ENCODE data around the gene NECAB3. TPM values are rescaled to one million over a fixed set of nuclear protein-coding genes. Genes with fewer than 3 reads are reported as not detected.

Gene NECAB3
- total and polyA plus RNA-seq, 2 of the 13 experiments (the other 11 are each of a cell fraction or from before 2014, with no cell fraction given) = 61.5 to 65.5 TPM

GRCh38 chr20:33686100-33686983, 12.1 kb upstream of the NECAB3 start, which contains the start of gene E2F1 (continued):
- no peak for TF ChIP-seq AKNA (CRISPR knock-in tag; IDR thresholded peaks at IDR 0.05; ENCODE audit: borderline replicate concordance)
- no peak for TF ChIP-seq ZFAT (CRISPR knock-in tag; conservative IDR thresholded peaks at IDR 0.05)
- TF ChIP-seq ZBTB39 (CRISPR knock-in tag; IDR thresholded peaks at IDR 0.05) = no peak
- TF ChIP-seq ZFP36 (IDR thresholded peaks at IDR 0.05; ENCODE audit: borderline replicate concordance, low read depth, low read length, partially characterized antibody) = no peak
- TF ChIP-seq TBP (CRISPR knock-in tag; IDR thresholded peaks at IDR 0.05) = no peak
- peak; percentile 75; the same call in 1 of the 2 replicates for TF ChIP-seq ATF3 (CRISPR knock-in tag; IDR thresholded peaks at IDR 0.05)
- no peak for TF ChIP-seq NBN (conservative IDR thresholded peaks at IDR 0.05)
- TF ChIP-seq, protein P1, sequence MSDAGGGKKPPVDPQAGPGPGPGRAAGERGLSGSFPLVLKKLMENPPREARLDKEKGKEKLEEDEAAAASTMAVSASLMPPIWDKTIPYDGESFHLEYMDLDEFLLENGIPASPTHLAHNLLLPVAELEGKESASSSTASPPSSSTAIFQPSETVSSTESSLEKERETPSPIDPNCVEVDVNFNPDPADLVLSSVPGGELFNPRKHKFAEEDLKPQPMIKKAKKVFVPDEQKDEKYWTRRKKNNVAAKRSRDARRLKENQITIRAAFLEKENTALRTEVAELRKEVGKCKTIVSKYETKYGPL (CRISPR knock-in tag; IDR thresholded peaks at IDR 0.05) = no peak; the same call in 1 of the 2 replicates
- peak; percentile 79 for TF ChIP-seq GATAD1 (CRISPR knock-in tag; IDR thresholded peaks at IDR 0.05)
- no peak for TF ChIP-seq EEA1 (CRISPR knock-in tag; IDR thresholded peaks at IDR 0.05; ENCODE audit: borderline replicate concordance)
- no peak for TF ChIP-seq NFE2 (CRISPR knock-in tag; IDR thresholded peaks at IDR 0.05)
- TF ChIP-seq KMT2A (CRISPR knock-in tag; IDR thresholded peaks at IDR 0.05) = peak; percentile 73
- TF ChIP-seq KDM6A (CRISPR knock-in tag; IDR thresholded peaks at IDR 0.05; ENCODE audit: low read depth) = no peak
- peak; percentile 87 for TF ChIP-seq ZSCAN12 (CRISPR knock-in tag; IDR thresholded peaks at IDR 0.05)
- peak; percentile 88 for TF ChIP-seq RNF2 (conservative IDR thresholded peaks at IDR 0.05; ENCODE audit: low read depth)
- TF ChIP-seq ZNF607 (CRISPR knock-in tag; IDR thresholded peaks at IDR 0.05; ENCODE audit: borderline replicate concordance) = 0 out of 2 replicates have a peak, but pooled peaks have one; percentile 54
- TF ChIP-seq ZNF563 (CRISPR knock-in tag; IDR thresholded peaks at IDR 0.05) = peak; percentile 92; the same call in 1 of the 2 replicates
- TF ChIP-seq KLF16 (CRISPR knock-in tag; IDR thresholded peaks at IDR 0.05) = peak in 1 of 2 experiments; percentile 69; a peak in 2 of 4 replicates
- TF ChIP-seq ZNF670 (CRISPR knock-in tag; IDR thresholded peaks at IDR 0.05; ENCODE audit: borderline replicate concordance) = no peak
- TF ChIP-seq ZNF234 (CRISPR knock-in tag; conservative IDR thresholded peaks at IDR 0.05) = no peak
- TF ChIP-seq SALL1 (CRISPR knock-in tag; IDR thresholded peaks at IDR 0.05) = peak; percentile 90
- TF ChIP-seq ETV6 (CRISPR knock-in tag; conservative IDR thresholded peaks at IDR 0.05) = peak; percentile 87
- TF ChIP-seq PHF20 (CRISPR knock-in tag; IDR thresholded peaks at IDR 0.05) = peak; percentile 51; the same call in 1 of the 2 replicates
